Endothelial cell of umbilical vein (primary cell): ENCODE data around the gene PEAR1. TPM values are rescaled to one million over a fixed set of nuclear protein-coding genes. Genes with fewer than 3 reads are reported as not detected.

ENCODE experiments used
- BruUV-seq: library from RNA; stranded (reverse); fragments of 400-500 nt; replicated peaks from 2 replicates; lab custom pipeline; 2021; lab: Mats Ljungman, UMichigan
- CTCF ChIA-PET: fragments of 300-600, 350-600 bp; sonication (Branson Sonifier 250); formaldehyde crosslinking; loops from one replicate; lab custom pipeline; 2021; ENCODE audit warnings: antibody characterized with exemption, inconsistent platforms; lab: Charles Lee
- POLR2A ChIA-PET: fragments of 300-600, 350-600 bp; sonication (Branson Sonifier 250); formaldehyde crosslinking; loops from one replicate; lab custom pipeline; 2021; ENCODE audit warnings: antibody characterized with exemption, inconsistent platforms; lab: Charles Lee
- DNase-seq: peaks from one replicate; pipeline ENCODE4 v3.0.0-alpha.2; 2011; ENCODE audit warnings: low read depth, low spot score
- FAIRE-seq: peaks from 2 replicates; lab custom pipeline; 2011; peaks lifted over from hg19 to GRCh38; lab: Jason Lieb, UNC
- H2AFZ ChIP-seq: 2 replicates; pipeline ENCODE4 v1.6.0; 2012; ENCODE audit warnings: low read depth, low read length, control low read depth, inconsistent platforms
- H3K27ac ChIP-seq: 2 replicates; pipeline ENCODE4 v1.5.1; 2011; ENCODE audit warnings: low read depth, mild to moderate bottlenecking, control low read depth, low read length, moderate library complexity; ENCODE audit not compliant: insufficient read depth
- H3K27me3 ChIP-seq, 2 experiments: 2 replicates each; pipeline versions ENCODE4 v1.6.0 to v1.6.1; 2011; ENCODE audit warnings: low read length in 2 of 2, mixed read lengths in 1 of 2; ENCODE audit not compliant: control insufficient read depth in 2 of 2, insufficient read depth in 2 of 2
- H3K36me3 ChIP-seq, 2 experiments: 2 replicates in 1 of 2; 3 replicates in 1 of 2; pipeline ENCODE4 v1.5.1; 2011; ENCODE audit warnings: low read length in 2 of 2, mild to moderate bottlenecking in 1 of 2, moderate library complexity in 1 of 2; ENCODE audit not compliant: control insufficient read depth in 2 of 2, insufficient read depth in 2 of 2; ENCODE audit errors: extremely low read depth in 1 of 2
- H3K4me1 ChIP-seq: 3 replicates; pipeline ENCODE4 v1.5.1; 2011; ENCODE audit warnings: mild to moderate bottlenecking, low read length; ENCODE audit not compliant: control insufficient read depth, insufficient read depth; ENCODE audit errors: extremely low read depth
- H3K4me2 ChIP-seq: 2 replicates; pipeline ENCODE4 v1.6.1; 2011; ENCODE audit warnings: low read length, control low read depth, mixed read lengths; ENCODE audit not compliant: insufficient read depth
- H3K4me3 ChIP-seq, 3 experiments: fragments of 200-600 bp in 1 of 3; sonication (generic), shearing (Covaris generic) in 1 of 3; replicated peaks in 1 of 3; 2 replicates each; pipeline ENCODE4 v1.5.1; 2011 to 2016; ENCODE audit warnings: control low read depth in 3 of 3, low read length in 3 of 3, mild to moderate bottlenecking in 2 of 3, inconsistent platforms in 1 of 3, low read depth in 1 of 3, moderate library complexity in 1 of 3; ENCODE audit not compliant: insufficient read depth in 1 of 3
- H3K79me2 ChIP-seq: 2 replicates; pipeline ENCODE4 v1.6.0; 2012; ENCODE audit warnings: low read length, inconsistent platforms; ENCODE audit not compliant: control insufficient read depth, insufficient read depth
- H3K9ac ChIP-seq: replicated peaks from 2 replicates; pipeline ENCODE3; 2011; ENCODE audit warnings: low read length, control low read depth; ENCODE audit not compliant: insufficient read depth; ENCODE audit errors: extremely low read depth
- H3K9me1 ChIP-seq: replicated peaks from 3 replicates; pipeline ENCODE4 v1.6.0; 2011; ENCODE audit warnings: mild to moderate bottlenecking, low read length; ENCODE audit not compliant: control insufficient read depth, insufficient read depth; ENCODE audit errors: extremely low read depth
- H3K9me3 ChIP-seq: replicated peaks from 2 replicates; pipeline ENCODE4 v1.5.1; 2012; ENCODE audit warnings: low read length, inconsistent platforms; ENCODE audit not compliant: control insufficient read depth, insufficient read depth
- H4K20me1 ChIP-seq: replicated peaks from 2 replicates; pipeline ENCODE3; 2011; ENCODE audit warnings: mild to moderate bottlenecking, low read length; ENCODE audit not compliant: control insufficient read depth, insufficient read depth; ENCODE audit errors: extremely low read depth
- EZH2 ChIP-seq: IDR thresholded peaks from 2 replicates; pipeline ENCODE4 v1.6.1; 2012; ENCODE audit warnings: borderline replicate concordance, low read depth, mild to moderate bottlenecking, moderate library complexity, low read length, inconsistent platforms; ENCODE audit not compliant: severe bottlenecking
- FOS ChIP-seq: IDR thresholded peaks from 2 replicates; pipeline ENCODE4 v1.6.1; 2011; ENCODE audit warnings: mild to moderate bottlenecking, low read length, moderate library complexity, borderline replicate concordance; ENCODE audit not compliant: insufficient read depth
- GATA2 ChIP-seq: IDR thresholded peaks from 2 replicates; pipeline ENCODE4 v1.7.0; 2011; ENCODE audit warnings: low read depth, mild to moderate bottlenecking, moderate library complexity, mixed read lengths, low read length; ENCODE audit not compliant: insufficient read length, insufficient read depth
- JUN ChIP-seq: IDR thresholded peaks from 2 replicates; pipeline ENCODE4 v1.6.1; 2011; ENCODE audit warnings: borderline replicate concordance, low read depth; ENCODE audit not compliant: insufficient read length, insufficient read depth
- MYC ChIP-seq: IDR thresholded peaks from one replicate; pipeline ENCODE4 v1.6.1; 2011; ENCODE audit warnings: mild to moderate bottlenecking, low read depth, low read length
- POLR2A ChIP-seq: IDR thresholded peaks from 2 replicates; pipeline ENCODE4 v1.6.1; 2012; ENCODE audit warnings: low read depth, mild to moderate bottlenecking, control low read depth, low read length
- POLR2AphosphoS5 ChIP-seq: IDR thresholded peaks from 2 replicates; pipeline ENCODE4 v1.6.1; 2012; ENCODE audit warnings: low read depth, mild to moderate bottlenecking, control low read depth, low read length, moderate library complexity; ENCODE audit not compliant: insufficient read depth
- dilution Hi-C: fragments of 300-500 bp; cut with MboI; formaldehyde crosslinking; loops from one replicate; pipeline ENCODE4 v1.15.0; 2019; ENCODE audit warnings: low sequenced_read_pairs; ENCODE audit not compliant: extremely low pct_ligation_motif_present
- intact Hi-C: fragments of 100-400 bp; cut with micrococcal nuclease; formaldehyde crosslinking; loops from one replicate; pipeline ENCODE4 v1.10.0; 2022
- polyA plus RNA-seq, 4 experiments: library from polyadenylated mRNA; depleted of rRNA in 3 of 4; stranded (reverse) in 3 of 4; unstranded in 1 of 4; fragments of >200 nt; gene quantifications; 2 replicates each; pipeline versions ENCODE4 v1.2.1 to v1.2.3, GENCODE V29; 2011 to 2012; ENCODE audit warnings: missing spikeins in 1 of 4
- total RNA-seq: library from RNA; stranded (reverse); gene quantifications from 2 replicates; pipeline ENCODE4 v1.2.3, GENCODE V29; 2021
- TF ChIP-seq, protein P1 (sequence below), 2 donors: IDR thresholded peaks; 1 replicate in 1 of 2; 2 replicates in 1 of 2; pipeline ENCODE4 v1.5.1; 2011; ENCODE audit warnings: low read length in 2 of 2, mild to moderate bottlenecking in 2 of 2, moderate library complexity in 2 of 2, control low read depth in 1 of 2, inconsistent platforms in 1 of 2, low read depth in 1 of 2; ENCODE audit not compliant: insufficient read depth in 1 of 2; ENCODE audit errors: extremely low read depth in 1 of 2
- TF ChIP-seq, protein P2 (sequence below): IDR thresholded peaks from 2 replicates; pipeline ENCODE4 v1.6.1; 2011; ENCODE audit not compliant: insufficient read depth, insufficient read length

Gene PEAR1
- total and polyA plus RNA-seq, 2 donors (not counting 3 experiments of a cell fraction or from before 2014, with no cell fraction given) = 90.7 to 106 TPM

- ChIA-PET POLR2A (no interaction called here), CTCF (interaction anchor here (1.2 to 2.4 kb wide), 2 partner anchors 30 to 117 kb away, joined by 5 to 22 read pairs; no protein-coding TSS in a partner anchor)
- TF ChIP-seq JUN = no peak
- no peak for TF ChIP-seq MYC
- no peak for TF ChIP-seq POLR2AphosphoS5
- TF ChIP-seq POLR2A = no peak
- no peak for TF ChIP-seq FOS
- no peak for TF ChIP-seq GATA2
- TF ChIP-seq, protein P1, sequence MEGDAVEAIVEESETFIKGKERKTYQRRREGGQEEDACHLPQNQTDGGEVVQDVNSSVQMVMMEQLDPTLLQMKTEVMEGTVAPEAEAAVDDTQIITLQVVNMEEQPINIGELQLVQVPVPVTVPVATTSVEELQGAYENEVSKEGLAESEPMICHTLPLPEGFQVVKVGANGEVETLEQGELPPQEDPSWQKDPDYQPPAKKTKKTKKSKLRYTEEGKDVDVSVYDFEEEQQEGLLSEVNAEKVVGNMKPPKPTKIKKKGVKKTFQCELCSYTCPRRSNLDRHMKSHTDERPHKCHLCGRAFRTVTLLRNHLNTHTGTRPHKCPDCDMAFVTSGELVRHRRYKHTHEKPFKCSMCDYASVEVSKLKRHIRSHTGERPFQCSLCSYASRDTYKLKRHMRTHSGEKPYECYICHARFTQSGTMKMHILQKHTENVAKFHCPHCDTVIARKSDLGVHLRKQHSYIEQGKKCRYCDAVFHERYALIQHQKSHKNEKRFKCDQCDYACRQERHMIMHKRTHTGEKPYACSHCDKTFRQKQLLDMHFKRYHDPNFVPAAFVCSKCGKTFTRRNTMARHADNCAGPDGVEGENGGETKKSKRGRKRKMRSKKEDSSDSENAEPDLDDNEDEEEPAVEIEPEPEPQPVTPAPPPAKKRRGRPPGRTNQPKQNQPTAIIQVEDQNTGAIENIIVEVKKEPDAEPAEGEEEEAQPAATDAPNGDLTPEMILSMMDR (IDR thresholded peaks at IDR 0.05; ENCODE audit: extremely low read depth in 1 of 2, insufficient read depth in 1 of 2, low read depth in 1 of 2, low read length in 2 of 2) = no peak
- TF ChIP-seq, protein P2, sequence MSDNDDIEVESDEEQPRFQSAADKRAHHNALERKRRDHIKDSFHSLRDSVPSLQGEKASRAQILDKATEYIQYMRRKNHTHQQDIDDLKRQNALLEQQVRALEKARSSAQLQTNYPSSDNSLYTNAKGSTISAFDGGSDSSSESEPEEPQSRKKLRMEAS = no peak
- no peak for TF ChIP-seq EZH2
- H3K27ac ChIP-seq = no peak overlapping the region
- no peaks in the 10 kb centered on the region for H3K27me3 ChIP-seq
- intact Hi-C loops (no loop called here), dilution Hi-C loops (no loop called here)
- H3K9ac ChIP-seq = no peak overlapping the region
- H4K20me1 ChIP-seq = no peaks in the 10 kb centered on the region
- H3K4me2 ChIP-seq = no peak overlapping the region
- peaks cover 8 to 30% of the 10 kb centered on the region in 2 experiments for H3K36me3 ChIP-seq
- peaks cover 6% of the 10 kb centered on the region for H3K4me1 ChIP-seq
- H3K9me3 ChIP-seq = no peaks in the 10 kb centered on the region
- no peak overlapping the region for H2AFZ ChIP-seq
- no peak for DNase-seq
- H3K9me1 ChIP-seq = no peaks in the 10 kb centered on the region
- no peaks in the 10 kb centered on the region for H3K79me2 ChIP-seq
- no peak for FAIRE-seq
- no peak overlapping the region for H3K4me3 ChIP-seq
- no TSS peak for BruUV-seq
Observed at GRCh38 chr1:156957634-156958033, 64.1 kb downstream of the PEAR1 start.
